SK-N-SH (cell line): Measurements from ENCODE around the gene MEF2A. TPM values are rescaled to one million over a fixed set of nuclear protein-coding genes. Genes with fewer than 3 reads are reported as not detected.

Source experiments
- CTCF ChIA-PET: fragments of 300-600, 350-600 bp; formaldehyde crosslinking; extraction: SDS; loops from one replicate; lab custom pipeline; 2021; lab: Yijun Ruan, JAX
- POLR2A ChIA-PET: fragments of 350-600 bp; sonication (Branson Sonifier 250); formaldehyde crosslinking; extraction: SDS; loops from one replicate; lab custom pipeline; 2020; ENCODE audit warnings: antibody characterized with exemption, inconsistent platforms; lab: Yijun Ruan, JAX
- DNase-seq: peaks from one replicate; pipeline ENCODE4 v3.0.0; 2012
- H2AFZ ChIP-seq: fragments of 200-600 bp; sonication (generic); 2 replicates; pipeline ENCODE4 v1.8.1; 2016; ENCODE audit warnings: antibody characterized with exemption, mild to moderate bottlenecking, low read depth
- H3F3A ChIP-seq: fragments of 200-600 bp; sonication (generic); replicated peaks from 2 replicates; pipeline ENCODE3; 2016; ENCODE audit warnings: antibody characterized with exemption, mild to moderate bottlenecking; ENCODE audit not compliant: insufficient read depth
- H3K27ac ChIP-seq, 2 experiments: fragments of 200-500 bp in 1 of 2; fragments of 200-600 bp in 1 of 2; sonication (Bioruptor generic) in 1 of 2; sonication (generic), shearing (Covaris generic) in 1 of 2; 2 replicates each; pipeline versions ENCODE4 v1.5.1 to v1.6.1; 2014 to 2016; ENCODE audit warnings: low read depth in 2 of 2, inconsistent platforms in 1 of 2, low read length in 1 of 2, mild to moderate bottlenecking in 1 of 2, mixed read lengths in 1 of 2
- H3K27me3 ChIP-seq: fragments of 200-600 bp; sonication (generic), shearing (Covaris generic); 2 replicates; pipeline ENCODE4 v1.6.1; 2016; ENCODE audit warnings: mixed run types; ENCODE audit not compliant: insufficient read depth
- H3K36me3 ChIP-seq, 2 experiments: fragments of 200-500 bp in 1 of 2; fragments of 200-600 bp in 1 of 2; sonication (Bioruptor generic) in 1 of 2; sonication (generic) in 1 of 2; replicated peaks in 1 of 2; 2 replicates each; pipeline versions ENCODE3 to v1.5.1; 2014 to 2016; ENCODE audit warnings: low read length in 1 of 2, mild to moderate bottlenecking in 1 of 2; ENCODE audit not compliant: insufficient read depth in 2 of 2, control insufficient read depth in 1 of 2
- H3K4me1 ChIP-seq, 2 experiments: fragments of 200-500 bp in 1 of 2; fragments of 200-600 bp in 1 of 2; sonication (Bioruptor generic) in 1 of 2; sonication (generic), shearing (Covaris generic) in 1 of 2; 2 replicates each; pipeline versions ENCODE4 v1.5.1 to v1.6.1; 2014 to 2016; ENCODE audit warnings: low read depth in 1 of 2, low read length in 1 of 2, mixed run types in 1 of 2; ENCODE audit not compliant: insufficient read depth in 2 of 2, control insufficient read depth in 1 of 2
- H3K4me2 ChIP-seq: fragments of 200-600 bp; sonication (generic), shearing (Covaris generic); 2 replicates; pipeline ENCODE4 v1.6.1; 2017; ENCODE audit warnings: mixed run types
- H3K4me3 ChIP-seq, 2 experiments: fragments of 200-500 bp in 1 of 2; fragments of 200-600 bp in 1 of 2; sonication (Bioruptor generic) in 1 of 2; sonication (generic), shearing (Covaris generic) in 1 of 2; 2 replicates each; pipeline versions ENCODE4 v1.5.1 to v1.8.1; 2014 to 2016; ENCODE audit warnings: low read depth in 2 of 2, inconsistent platforms in 1 of 2, low read length in 1 of 2, mild to moderate bottlenecking in 1 of 2, mixed read lengths in 1 of 2, moderate library complexity in 1 of 2
- H3K79me2 ChIP-seq: fragments of 200-600 bp; sonication (generic); 2 replicates; pipeline ENCODE4 v1.8.1; 2017; ENCODE audit warnings: mild to moderate bottlenecking; ENCODE audit not compliant: insufficient read depth
- H3K9ac ChIP-seq: fragments of 200-600 bp; sonication (generic); 2 replicates; pipeline ENCODE4 v1.6.1; 2017; ENCODE audit warnings: mixed run types
- H3K9me2 ChIP-seq: fragments of 200-600 bp; sonication (generic); 2 replicates; pipeline ENCODE4 v1.6.1; 2017; ENCODE audit warnings: mixed run types
- H3K9me3 ChIP-seq: fragments of 200-600 bp; sonication (generic); 2 replicates; pipeline ENCODE4 v1.6.1; 2017; ENCODE audit warnings: mixed run types, mild to moderate bottlenecking, moderate library complexity
- H4K20me1 ChIP-seq: fragments of 200-600 bp; sonication (generic); 2 replicates; pipeline ENCODE4 v1.6.1; 2017; ENCODE audit warnings: mild to moderate bottlenecking, mixed run types; ENCODE audit not compliant: insufficient read depth
- ELF1 ChIP-seq: IDR thresholded peaks from 2 replicates; pipeline ENCODE4 v1.4.0; 2012
- EP300 ChIP-seq, 2 experiments: IDR thresholded peaks; 2 replicates each; pipeline versions ENCODE4 v1.4.0 to v1.6.1; 2012; ENCODE audit warnings: borderline replicate concordance in 1 of 2, low read depth in 1 of 2, low read length in 1 of 2
- EZH2phosphoT487 ChIP-seq: fragments of 200-600 bp; sonication (generic); IDR thresholded peaks from 2 replicates; pipeline ENCODE4 v1.6.1; 2017; ENCODE audit warnings: low read depth, mixed run types, mild to moderate bottlenecking, antibody characterized with exemption, moderate library complexity, borderline replicate concordance
- GATA2 ChIP-seq: sonication (generic); formaldehyde crosslinking; IDR thresholded peaks from 2 replicates; pipeline ENCODE4 v1.5.0; 2020; ENCODE audit warnings: mild to moderate bottlenecking, missing genetic modification reagents
- MXI1 ChIP-seq: IDR thresholded peaks from 2 replicates; pipeline ENCODE4 v1.6.1; 2012; ENCODE audit warnings: mild to moderate bottlenecking, low read depth, low read length, improper control_type of control experiment
- RCOR1 ChIP-seq: fragments of 150-350 bp; IDR thresholded peaks from 2 replicates; pipeline ENCODE4 v1.6.1; 2017; ENCODE audit warnings: antibody characterized with exemption, low read length
- REST ChIP-seq: IDR thresholded peaks from 2 replicates; pipeline ENCODE4 v1.6.1; 2012; ENCODE audit warnings: mild to moderate bottlenecking, low read depth, low read length, moderate library complexity
- RXRA ChIP-seq: IDR thresholded peaks from 2 replicates; pipeline ENCODE4 v1.4.0; 2012; ENCODE audit warnings: low read depth, mild to moderate bottlenecking, borderline replicate concordance
- SIN3A ChIP-seq: IDR thresholded peaks from 2 replicates; pipeline ENCODE4 v1.6.1; 2012; ENCODE audit warnings: low read depth, mild to moderate bottlenecking, low read length, moderate library complexity, borderline replicate concordance
- TEAD4 ChIP-seq: IDR thresholded peaks from 2 replicates; pipeline ENCODE4 v1.4.0; 2012; ENCODE audit warnings: mild to moderate bottlenecking, borderline replicate concordance; ENCODE audit not compliant: insufficient read depth
- ZBTB33 ChIP-seq: IDR thresholded peaks from 2 replicates; pipeline ENCODE4 v1.4.0; 2012; ENCODE audit warnings: low read depth, borderline replicate concordance
- WGBS: methylation state at CpG from one replicate; pipeline ENCODE4 v1.1.6; 2017; ENCODE audit warnings: low lambda C conversion rate; 5-methylcytosine and 5-hydroxymethylcytosine counted together
- polyA plus RNA-seq, 3 experiments: library from polyadenylated mRNA; depleted of rRNA; stranded (reverse); fragments of >200 nt; gene quantifications; 2 replicates each; pipeline ENCODE4 v1.2.3, GENCODE V29; 2012
- TF ChIP-seq, protein P1 (sequence below): IDR thresholded peaks from 2 replicates; pipeline ENCODE4 v1.4.0; 2012; ENCODE audit warnings: low read depth
- TF ChIP-seq, protein P2 (sequence below): fragments of 200-600 bp; sonication (generic); IDR thresholded peaks from 2 replicates; pipeline ENCODE4 v1.6.1; 2017; ENCODE audit warnings: antibody characterized with exemption, mild to moderate bottlenecking, moderate library complexity
- TF ChIP-seq, protein P3 (sequence below): IDR thresholded peaks from 2 replicates; pipeline ENCODE4; 2012

The MEF2A gene
- polyA plus RNA-seq, 1 of the 3 experiments (the other 2 are of a cell fraction) = 20.9 TPM

GRCh38 chr15:99616129-99616528 is 50.3 kb downstream of the MEF2A start:
- CTCF ChIA-PET = no interaction called here
- H3K4me1 ChIP-seq = peaks cover 3 to 5% of the 10 kb centered on the region in 2 experiments; a peak in 3 of 4 replicates
- no peaks in the 10 kb centered on the region for H3K9me3 ChIP-seq
- TF ChIP-seq, protein P1, sequence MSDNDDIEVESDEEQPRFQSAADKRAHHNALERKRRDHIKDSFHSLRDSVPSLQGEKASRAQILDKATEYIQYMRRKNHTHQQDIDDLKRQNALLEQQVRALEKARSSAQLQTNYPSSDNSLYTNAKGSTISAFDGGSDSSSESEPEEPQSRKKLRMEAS = no peak
- TF ChIP-seq SIN3A (no peak), GATA2 (no peak), EP300 (IDR thresholded peaks at IDR 0.05; ENCODE audit: borderline replicate concordance in 1 of 2, low read depth in 1 of 2, low read length in 1 of 2) (no peak), REST (no peak), RCOR1 (no peak), MXI1 (no peak), ZBTB33 (no peak), EZH2phosphoT487 (no peak), TEAD4 (no peak), RXRA (no peak), ELF1 (no peak)
- TF ChIP-seq, protein P2, sequence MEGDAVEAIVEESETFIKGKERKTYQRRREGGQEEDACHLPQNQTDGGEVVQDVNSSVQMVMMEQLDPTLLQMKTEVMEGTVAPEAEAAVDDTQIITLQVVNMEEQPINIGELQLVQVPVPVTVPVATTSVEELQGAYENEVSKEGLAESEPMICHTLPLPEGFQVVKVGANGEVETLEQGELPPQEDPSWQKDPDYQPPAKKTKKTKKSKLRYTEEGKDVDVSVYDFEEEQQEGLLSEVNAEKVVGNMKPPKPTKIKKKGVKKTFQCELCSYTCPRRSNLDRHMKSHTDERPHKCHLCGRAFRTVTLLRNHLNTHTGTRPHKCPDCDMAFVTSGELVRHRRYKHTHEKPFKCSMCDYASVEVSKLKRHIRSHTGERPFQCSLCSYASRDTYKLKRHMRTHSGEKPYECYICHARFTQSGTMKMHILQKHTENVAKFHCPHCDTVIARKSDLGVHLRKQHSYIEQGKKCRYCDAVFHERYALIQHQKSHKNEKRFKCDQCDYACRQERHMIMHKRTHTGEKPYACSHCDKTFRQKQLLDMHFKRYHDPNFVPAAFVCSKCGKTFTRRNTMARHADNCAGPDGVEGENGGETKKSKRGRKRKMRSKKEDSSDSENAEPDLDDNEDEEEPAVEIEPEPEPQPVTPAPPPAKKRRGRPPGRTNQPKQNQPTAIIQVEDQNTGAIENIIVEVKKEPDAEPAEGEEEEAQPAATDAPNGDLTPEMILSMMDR = no peak
- TF ChIP-seq, protein P3, sequence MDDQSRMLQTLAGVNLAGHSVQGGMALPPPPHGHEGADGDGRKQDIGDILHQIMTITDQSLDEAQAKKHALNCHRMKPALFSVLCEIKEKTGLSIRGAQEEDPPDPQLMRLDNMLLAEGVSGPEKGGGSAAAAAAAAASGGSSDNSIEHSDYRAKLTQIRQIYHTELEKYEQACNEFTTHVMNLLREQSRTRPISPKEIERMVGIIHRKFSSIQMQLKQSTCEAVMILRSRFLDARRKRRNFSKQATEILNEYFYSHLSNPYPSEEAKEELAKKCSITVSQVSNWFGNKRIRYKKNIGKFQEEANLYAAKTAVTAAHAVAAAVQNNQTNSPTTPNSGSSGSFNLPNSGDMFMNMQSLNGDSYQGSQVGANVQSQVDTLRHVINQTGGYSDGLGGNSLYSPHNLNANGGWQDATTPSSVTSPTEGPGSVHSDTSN = no peak
- peaks cover 92% of the 10 kb centered on the region for H3K79me2 ChIP-seq
- H4K20me1 ChIP-seq = peaks cover 57% of the 10 kb centered on the region
- peaks cover 0 to 3% of the 10 kb centered on the region in 2 experiments for H3K36me3 ChIP-seq
- POLR2A ChIA-PET = no interaction called here
- H3K27me3 ChIP-seq = no peaks in the 10 kb centered on the region
- H3K9me2 ChIP-seq = no peaks in the 10 kb centered on the region
- no peaks in the 10 kb centered on the region for H3F3A ChIP-seq
- H3K4me2 ChIP-seq = no peak overlapping the region
- no peak overlapping the region for H3K27ac ChIP-seq
- no peak overlapping the region for H2AFZ ChIP-seq
- H3K9ac ChIP-seq = no peak overlapping the region
- 97% methylated on average over 2 of the region's 2 CpGs for WGBS
- no peak for DNase-seq
- H3K4me3 ChIP-seq = no peak overlapping the region
